WTC11 (cell line): ENCODE results near the gene NGF. TPM values are rescaled to one million over a fixed set of nuclear protein-coding genes. Genes with fewer than 3 reads are reported as not detected.
"Not testable (repeated sequence)": the region's sequence is repeated elsewhere in the genome, so short reads cannot be mapped to it uniquely, and the experiment has no call there.

Source experiments
- ATAC-seq: fragments of 200-7000 bp; cut with Tn5 transposase; 2 replicates; pipeline ENCODE4 v1.10.0; 2021; ENCODE audit warnings: mild to moderate bottlenecking, moderate library complexity
- CTCF ChIA-PET: fragments of 300-600 bp; sonication (Branson Sonifier 250); formaldehyde crosslinking; loops from one replicate; lab custom pipeline; 2021; ENCODE audit warnings: antibody characterized with exemption; lab: Charles Lee
- POLR2A ChIA-PET: fragments of 350-600 bp; sonication (Branson Sonifier 250); formaldehyde crosslinking; loops from one replicate; lab custom pipeline; 2021; ENCODE audit warnings: antibody characterized with exemption; lab: Charles Lee
- DNase-seq: peaks from one replicate; pipeline ENCODE4 v3.0.0; 2021; ENCODE audit warnings: low spot score
- H3K27ac Mint-ChIP-seq: 2 replicates; pipeline ENCODE4 v1.8.0; 2021; ENCODE audit warnings: mixed read lengths
- H3K27me3 Mint-ChIP-seq: 2 replicates; pipeline ENCODE4 v1.8.0; 2021; ENCODE audit warnings: low read depth, mild to moderate bottlenecking, moderate library complexity, mixed read lengths
- H3K36me3 Mint-ChIP-seq: 2 replicates; pipeline ENCODE4 v1.8.0; 2021; ENCODE audit warnings: mixed read lengths
- H3K4me1 Mint-ChIP-seq: 2 replicates; pipeline ENCODE4 v1.8.0; 2022; ENCODE audit warnings: mixed read lengths
- H3K4me3 Mint-ChIP-seq: 2 replicates; pipeline ENCODE4 v1.8.0; 2021; ENCODE audit warnings: mild to moderate bottlenecking, moderate library complexity, mixed read lengths
- H3K9me3 Mint-ChIP-seq: 2 replicates; pipeline ENCODE4 v1.8.0; 2021; ENCODE audit warnings: mixed read lengths
- ESRRA ChIP-seq: sonication (generic); formaldehyde crosslinking; IDR thresholded peaks from 2 replicates; pipeline ENCODE4 v1.8.1; 2022; ENCODE audit warnings: mild to moderate bottlenecking, missing genetic modification reagents, borderline replicate concordance
- FOXP1 ChIP-seq: sonication (generic); formaldehyde crosslinking; IDR thresholded peaks from 2 replicates; pipeline ENCODE4 v1.8.0; 2022; ENCODE audit warnings: missing genetic modification reagents, mild to moderate bottlenecking, moderate library complexity, borderline replicate concordance
- GABPB1 ChIP-seq: sonication (generic); formaldehyde crosslinking; IDR thresholded peaks from 2 replicates; pipeline ENCODE4 v1.8.1; 2023; ENCODE audit warnings: mild to moderate bottlenecking, missing genetic modification reagents
- JUN ChIP-seq: sonication (generic); formaldehyde crosslinking; IDR thresholded peaks from 2 replicates; pipeline ENCODE4 v1.8.0; 2023; ENCODE audit warnings: mild to moderate bottlenecking, missing genetic modification reagents
- MYBL2 ChIP-seq: sonication (generic); formaldehyde crosslinking; IDR thresholded peaks from 2 replicates; pipeline ENCODE4 v1.8.1; 2023; ENCODE audit warnings: mild to moderate bottlenecking, moderate library complexity, missing genetic modification reagents
- NFE2L1 ChIP-seq: sonication (generic); formaldehyde crosslinking; IDR thresholded peaks from 2 replicates; pipeline ENCODE4 v1.8.1; 2023; ENCODE audit warnings: missing genetic modification reagents
- NR1H2 ChIP-seq: sonication (generic); formaldehyde crosslinking; IDR thresholded peaks from 2 replicates; pipeline ENCODE4 v1.9.0; 2021; ENCODE audit warnings: mild to moderate bottlenecking, moderate library complexity, missing genetic modification reagents
- ZNF121 ChIP-seq: sonication (generic); formaldehyde crosslinking; IDR thresholded peaks from 2 replicates; pipeline ENCODE4 v1.8.0; 2023; ENCODE audit warnings: missing genetic modification reagents
- ZNF317 ChIP-seq: sonication (generic); formaldehyde crosslinking; IDR thresholded peaks from 2 replicates; pipeline ENCODE4 v1.8.1; 2023; ENCODE audit warnings: low read depth, mild to moderate bottlenecking, moderate library complexity, missing genetic modification reagents, borderline replicate concordance
- total RNA-seq: library from RNA; stranded (reverse); gene quantifications from 3 replicates; pipeline ENCODE4 v1.2.3, GENCODE V29; 2021
- TF ChIP-seq, protein P1 (sequence below): sonication (generic); formaldehyde crosslinking; IDR thresholded peaks from 2 replicates; pipeline ENCODE4 v1.8.1; 2023; ENCODE audit warnings: mild to moderate bottlenecking, moderate library complexity, missing genetic modification reagents
- TF ChIP-seq, protein P2 (sequence below): sonication (generic); formaldehyde crosslinking; IDR thresholded peaks from 2 replicates; pipeline ENCODE4 v1.8.1; 2023; ENCODE audit warnings: mild to moderate bottlenecking, missing genetic modification reagents, moderate library complexity
- TF ChIP-seq, protein P3 (sequence below): sonication (generic); formaldehyde crosslinking; IDR thresholded peaks from 2 replicates; pipeline ENCODE4 v1.8.0; 2022; ENCODE audit warnings: mild to moderate bottlenecking, missing genetic modification reagents
- TF ChIP-seq, protein P4 (sequence below): sonication (generic); formaldehyde crosslinking; IDR thresholded peaks from 2 replicates; pipeline ENCODE4 v1.8.1; 2023; ENCODE audit warnings: mild to moderate bottlenecking, missing genetic modification reagents, borderline replicate concordance

NGF gene
- total RNA-seq, 1 experiment from 2014 or later: 0.55 TPM

DNA sequence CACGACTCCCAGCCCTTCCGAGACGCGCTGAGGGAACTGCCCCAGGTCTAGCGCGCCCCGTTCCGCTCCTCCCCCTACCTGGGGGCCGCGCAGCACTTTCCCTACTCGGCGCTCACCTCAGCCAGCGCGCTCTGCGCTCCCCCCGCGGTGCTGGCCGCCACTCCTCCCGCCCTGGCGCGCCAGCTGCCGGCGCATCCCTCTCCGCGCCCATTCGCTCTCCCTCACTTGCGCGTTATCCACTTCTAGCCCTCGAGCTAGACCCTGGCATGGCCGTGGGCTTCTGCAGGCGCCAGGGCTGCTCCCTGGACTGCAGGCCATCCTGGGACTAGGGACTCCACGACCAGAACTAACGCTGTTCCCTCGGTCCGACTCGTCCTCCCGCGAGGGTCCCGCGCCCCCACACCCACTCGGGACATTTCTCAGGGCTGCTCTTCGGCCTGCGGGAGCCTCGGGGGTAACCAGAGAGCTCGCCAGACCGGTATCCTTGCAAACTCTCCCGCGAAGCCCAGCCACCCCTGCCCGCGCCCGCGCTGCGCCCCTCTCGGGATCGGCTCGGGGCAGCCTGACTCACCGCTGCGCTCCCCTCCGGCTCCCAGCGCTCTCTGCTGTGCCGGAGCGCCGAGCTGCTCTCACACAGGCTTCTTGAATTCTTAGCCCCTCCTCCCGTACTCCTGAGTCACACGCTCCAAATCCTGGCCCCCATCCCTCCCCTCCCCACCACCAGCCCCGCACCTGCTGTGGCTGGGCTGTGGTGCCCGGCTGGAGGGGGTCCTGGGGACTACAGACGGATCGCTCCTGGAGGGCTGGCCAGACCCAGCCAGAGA, at the start of gene NGF (continued):
- TF ChIP-seq FOXP1 (peak; percentile 70; the same call in 1 of the 2 replicates), ZNF121 (CRISPR knock-in tag) (peak; percentile 11; the same call in 1 of the 2 replicates)
- TF ChIP-seq, protein P1, sequence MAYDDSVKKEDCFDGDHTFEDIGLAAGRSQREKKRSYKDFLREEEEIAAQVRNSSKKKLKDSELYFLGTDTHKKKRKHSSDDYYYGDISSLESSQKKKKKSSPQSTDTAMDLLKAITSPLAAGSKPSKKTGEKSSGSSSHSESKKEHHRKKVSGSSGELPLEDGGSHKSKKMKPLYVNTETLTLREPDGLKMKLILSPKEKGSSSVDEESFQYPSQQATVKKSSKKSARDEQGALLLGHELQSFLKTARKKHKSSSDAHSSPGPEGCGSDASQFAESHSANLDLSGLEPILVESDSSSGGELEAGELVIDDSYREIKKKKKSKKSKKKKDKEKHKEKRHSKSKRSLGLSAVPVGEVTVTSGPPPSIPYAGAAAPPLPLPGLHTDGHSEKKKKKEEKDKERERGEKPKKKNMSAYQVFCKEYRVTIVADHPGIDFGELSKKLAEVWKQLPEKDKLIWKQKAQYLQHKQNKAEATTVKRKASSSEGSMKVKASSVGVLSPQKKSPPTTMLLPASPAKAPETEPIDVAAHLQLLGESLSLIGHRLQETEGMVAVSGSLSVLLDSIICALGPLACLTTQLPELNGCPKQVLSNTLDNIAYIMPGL (CRISPR knock-in tag): peak; percentile 61; the same call in 1 of the 2 replicates
- TF ChIP-seq, protein P2, sequence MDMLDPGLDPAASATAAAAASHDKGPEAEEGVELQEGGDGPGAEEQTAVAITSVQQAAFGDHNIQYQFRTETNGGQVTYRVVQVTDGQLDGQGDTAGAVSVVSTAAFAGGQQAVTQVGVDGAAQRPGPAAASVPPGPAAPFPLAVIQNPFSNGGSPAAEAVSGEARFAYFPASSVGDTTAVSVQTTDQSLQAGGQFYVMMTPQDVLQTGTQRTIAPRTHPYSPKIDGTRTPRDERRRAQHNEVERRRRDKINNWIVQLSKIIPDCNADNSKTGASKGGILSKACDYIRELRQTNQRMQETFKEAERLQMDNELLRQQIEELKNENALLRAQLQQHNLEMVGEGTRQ (CRISPR knock-in tag): no peak
- TF ChIP-seq, protein P3, sequence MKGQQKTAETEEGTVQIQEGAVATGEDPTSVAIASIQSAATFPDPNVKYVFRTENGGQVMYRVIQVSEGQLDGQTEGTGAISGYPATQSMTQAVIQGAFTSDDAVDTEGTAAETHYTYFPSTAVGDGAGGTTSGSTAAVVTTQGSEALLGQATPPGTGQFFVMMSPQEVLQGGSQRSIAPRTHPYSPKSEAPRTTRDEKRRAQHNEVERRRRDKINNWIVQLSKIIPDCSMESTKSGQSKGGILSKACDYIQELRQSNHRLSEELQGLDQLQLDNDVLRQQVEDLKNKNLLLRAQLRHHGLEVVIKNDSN (CRISPR knock-in tag): no peak

DNA sequence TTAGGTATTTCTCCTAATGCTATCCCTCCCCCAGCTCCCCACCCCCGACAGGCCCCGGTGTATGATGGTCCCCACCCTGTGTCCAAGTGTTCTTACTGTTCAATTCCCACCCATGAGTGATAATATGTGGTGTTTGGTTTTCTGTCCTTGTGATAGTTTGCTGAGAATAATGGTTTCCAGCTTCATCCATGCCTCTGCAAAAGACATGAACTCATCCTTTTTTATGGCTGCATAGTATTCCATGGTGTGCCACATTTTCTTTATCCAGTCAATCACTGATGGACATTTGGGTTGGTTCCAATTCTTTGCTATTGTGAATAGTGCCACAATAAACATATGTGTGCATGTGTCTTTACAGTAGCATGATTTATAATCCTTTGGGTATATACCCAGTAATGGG, 45.4 kb upstream of the NGF start:
- POLR2A ChIA-PET, H3K36me3 Mint-ChIP-seq, H3K27ac Mint-ChIP-seq, H3K4me1 Mint-ChIP-seq, CTCF ChIA-PET, H3K27me3 Mint-ChIP-seq, H3K4me3 Mint-ChIP-seq, DNase-seq, ATAC-seq: not testable (repeated sequence)
- peaks cover 20% of the 10 kb centered on the region for H3K9me3 Mint-ChIP-seq

DNA sequence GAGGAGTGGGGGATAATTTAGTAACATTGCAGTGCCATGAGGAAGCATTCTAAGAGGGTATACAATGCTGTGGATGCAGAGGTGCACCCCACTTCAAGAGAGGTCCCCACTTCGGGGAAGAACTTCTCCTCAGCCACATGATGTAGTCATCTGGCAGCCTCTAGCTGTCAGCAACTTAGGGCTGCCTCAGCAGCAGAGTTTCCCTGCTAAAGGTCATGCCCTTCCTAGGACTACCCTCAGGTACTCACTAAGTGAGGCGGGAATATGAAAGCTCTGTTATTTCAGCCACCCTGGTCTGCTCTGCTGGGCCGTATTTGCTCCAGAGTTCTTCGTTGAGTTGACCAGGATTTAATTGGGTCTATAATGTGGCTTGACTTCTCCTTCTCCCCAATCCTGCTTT, 41.9 kb upstream of the NGF start:
- Mint-ChIP-seq H3K27ac (no peak overlapping the region), H3K36me3 (0 out of 2 replicates have a peak, but pooled peaks cover 5% of the 10 kb centered on the region)
- POLR2A ChIA-PET: no interaction called here

More for the DNA sequence above, 41.9 kb upstream of the NGF start:
- no peak overlapping the region for H3K4me3 Mint-ChIP-seq
- H3K27me3 Mint-ChIP-seq: no peaks in the 10 kb centered on the region
- ATAC-seq (no peak), DNase-seq (no peak)
- TF ChIP-seq, protein P2 (CRISPR knock-in tag): no peak
- TF ChIP-seq ZNF317 (CRISPR knock-in tag) (no peak), JUN (CRISPR knock-in tag) (no peak), GABPB1 (CRISPR knock-in tag) (no peak), MYBL2 (no peak), NR1H2 (CRISPR knock-in tag) (no peak), NFE2L1 (no peak), ZNF121 (CRISPR knock-in tag) (no peak), ESRRA (CRISPR knock-in tag) (no peak)
- TF ChIP-seq, protein P4, sequence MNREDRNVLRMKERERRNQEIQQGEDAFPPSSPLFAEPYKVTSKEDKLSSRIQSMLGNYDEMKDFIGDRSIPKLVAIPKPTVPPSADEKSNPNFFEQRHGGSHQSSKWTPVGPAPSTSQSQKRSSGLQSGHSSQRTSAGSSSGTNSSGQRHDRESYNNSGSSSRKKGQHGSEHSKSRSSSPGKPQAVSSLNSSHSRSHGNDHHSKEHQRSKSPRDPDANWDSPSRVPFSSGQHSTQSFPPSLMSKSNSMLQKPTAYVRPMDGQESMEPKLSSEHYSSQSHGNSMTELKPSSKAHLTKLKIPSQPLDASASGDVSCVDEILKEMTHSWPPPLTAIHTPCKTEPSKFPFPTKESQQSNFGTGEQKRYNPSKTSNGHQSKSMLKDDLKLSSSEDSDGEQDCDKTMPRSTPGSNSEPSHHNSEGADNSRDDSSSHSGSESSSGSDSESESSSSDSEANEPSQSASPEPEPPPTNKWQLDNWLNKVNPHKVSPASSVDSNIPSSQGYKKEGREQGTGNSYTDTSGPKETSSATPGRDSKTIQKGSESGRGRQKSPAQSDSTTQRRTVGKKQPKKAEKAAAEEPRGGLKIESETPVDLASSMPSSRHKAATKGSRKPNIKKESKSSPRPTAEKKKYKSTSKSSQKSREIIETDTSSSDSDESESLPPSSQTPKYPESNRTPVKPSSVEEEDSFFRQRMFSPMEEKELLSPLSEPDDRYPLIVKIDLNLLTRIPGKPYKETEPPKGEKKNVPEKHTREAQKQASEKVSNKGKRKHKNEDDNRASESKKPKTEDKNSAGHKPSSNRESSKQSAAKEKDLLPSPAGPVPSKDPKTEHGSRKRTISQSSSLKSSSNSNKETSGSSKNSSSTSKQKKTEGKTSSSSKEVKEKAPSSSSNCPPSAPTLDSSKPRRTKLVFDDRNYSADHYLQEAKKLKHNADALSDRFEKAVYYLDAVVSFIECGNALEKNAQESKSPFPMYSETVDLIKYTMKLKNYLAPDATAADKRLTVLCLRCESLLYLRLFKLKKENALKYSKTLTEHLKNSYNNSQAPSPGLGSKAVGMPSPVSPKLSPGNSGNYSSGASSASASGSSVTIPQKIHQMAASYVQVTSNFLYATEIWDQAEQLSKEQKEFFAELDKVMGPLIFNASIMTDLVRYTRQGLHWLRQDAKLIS (CRISPR knock-in tag): no peak
- TF ChIP-seq, all 79 proteins: peak for 0
- H3K4me1 Mint-ChIP-seq: peaks cover 3% of the 10 kb centered on the region; the same call in 1 of the 2 replicates
- CTCF ChIA-PET: no interaction called here
- H3K9me3 Mint-ChIP-seq: peaks cover 13% of the 10 kb centered on the region
